ENCODE results near the gene BCAP31. TPM values are rescaled to one million over a fixed set of nuclear protein-coding genes. Genes with fewer than 3 reads are reported as not detected.
A peak's percentile ranks its signal among the peaks of the same experiment; 100 is the strongest.
"Not testable (repeated sequence)": the region's sequence is repeated elsewhere in the genome, so short reads cannot be mapped to it uniquely, and the experiment has no call there.

BCAP31 gene
- total RNA-seq, 1 donor from 2014 or later: 144 TPM

GRCh38 chrX:153734871-153735270, 10.7 kb upstream of the BCAP31 start:
- Mint-ChIP-seq H3K4me1 (ENCODE audit: low read depth) (no peaks in the 10 kb centered on the region), H3K4me3 (ENCODE audit: unreplicated experiment) (no peak overlapping the region), H3K9me3 (ENCODE audit: low read depth) (peaks cover 20% of the 10 kb centered on the region), H3K27me3 (ENCODE audit: low read depth) (no peaks in the 10 kb centered on the region), H3K27ac (ENCODE audit: unreplicated experiment) (no peak overlapping the region), H3K36me3 (ENCODE audit: low read depth) (peaks cover 15% of the 10 kb centered on the region)
- no peak for DNase-seq (ENCODE audit: low spot score)
- TF ChIP-seq, protein P1, sequence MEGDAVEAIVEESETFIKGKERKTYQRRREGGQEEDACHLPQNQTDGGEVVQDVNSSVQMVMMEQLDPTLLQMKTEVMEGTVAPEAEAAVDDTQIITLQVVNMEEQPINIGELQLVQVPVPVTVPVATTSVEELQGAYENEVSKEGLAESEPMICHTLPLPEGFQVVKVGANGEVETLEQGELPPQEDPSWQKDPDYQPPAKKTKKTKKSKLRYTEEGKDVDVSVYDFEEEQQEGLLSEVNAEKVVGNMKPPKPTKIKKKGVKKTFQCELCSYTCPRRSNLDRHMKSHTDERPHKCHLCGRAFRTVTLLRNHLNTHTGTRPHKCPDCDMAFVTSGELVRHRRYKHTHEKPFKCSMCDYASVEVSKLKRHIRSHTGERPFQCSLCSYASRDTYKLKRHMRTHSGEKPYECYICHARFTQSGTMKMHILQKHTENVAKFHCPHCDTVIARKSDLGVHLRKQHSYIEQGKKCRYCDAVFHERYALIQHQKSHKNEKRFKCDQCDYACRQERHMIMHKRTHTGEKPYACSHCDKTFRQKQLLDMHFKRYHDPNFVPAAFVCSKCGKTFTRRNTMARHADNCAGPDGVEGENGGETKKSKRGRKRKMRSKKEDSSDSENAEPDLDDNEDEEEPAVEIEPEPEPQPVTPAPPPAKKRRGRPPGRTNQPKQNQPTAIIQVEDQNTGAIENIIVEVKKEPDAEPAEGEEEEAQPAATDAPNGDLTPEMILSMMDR (IDR thresholded peaks at IDR 0.05): no peak

GRCh38 chrX:153733651-153734240, 9.6 kb upstream of the BCAP31 start:
- H3K27ac Mint-ChIP-seq (ENCODE audit: unreplicated experiment): no peak overlapping the region
- no peaks in the 10 kb centered on the region for H3K27me3 Mint-ChIP-seq (ENCODE audit: low read depth)
- H3K4me1 Mint-ChIP-seq (ENCODE audit: low read depth): no peaks in the 10 kb centered on the region
- H3K36me3 Mint-ChIP-seq (ENCODE audit: low read depth): peaks cover 19% of the 10 kb centered on the region
- TF ChIP-seq, protein P1 (IDR thresholded peaks at IDR 0.05): no peak
- no peak overlapping the region for H3K4me3 Mint-ChIP-seq (ENCODE audit: unreplicated experiment)
- no peak for DNase-seq (ENCODE audit: low spot score)
- peaks cover 20% of the 10 kb centered on the region for H3K9me3 Mint-ChIP-seq (ENCODE audit: low read depth)

GRCh38 chrX:153732401-153732800, 8.2 kb upstream of the BCAP31 start:
- Mint-ChIP-seq H3K36me3 (ENCODE audit: low read depth) (peaks cover 19% of the 10 kb centered on the region), H3K27me3 (ENCODE audit: low read depth) (no peaks in the 10 kb centered on the region), H3K4me3 (ENCODE audit: unreplicated experiment) (no peak overlapping the region), H3K27ac (ENCODE audit: unreplicated experiment) (no peak overlapping the region), H3K4me1 (ENCODE audit: low read depth) (peaks cover 6% of the 10 kb centered on the region), H3K9me3 (ENCODE audit: low read depth) (peaks cover 20% of the 10 kb centered on the region)
- TF ChIP-seq, protein P1 (IDR thresholded peaks at IDR 0.05): no peak
- no peak for DNase-seq (ENCODE audit: low spot score)

GRCh38 chrX:153731845-153732215, 7.6 kb upstream of the BCAP31 start:
- Mint-ChIP-seq H3K9me3 (ENCODE audit: low read depth) (peaks cover 20% of the 10 kb centered on the region), H3K4me1 (ENCODE audit: low read depth) (peaks cover 11% of the 10 kb centered on the region), H3K4me3 (ENCODE audit: unreplicated experiment) (no peak overlapping the region), H3K36me3 (ENCODE audit: low read depth) (peaks cover 19% of the 10 kb centered on the region), H3K27me3 (ENCODE audit: low read depth) (no peaks in the 10 kb centered on the region), H3K27ac (ENCODE audit: unreplicated experiment) (no peak overlapping the region)
- DNase-seq (ENCODE audit: low spot score): no peak
- TF ChIP-seq, protein P1 (IDR thresholded peaks at IDR 0.05): no peak

- peaks cover 16% of the 10 kb centered on the region for H3K36me3 Mint-ChIP-seq (ENCODE audit: low read depth)
- TF ChIP-seq, protein P1 (IDR thresholded peaks at IDR 0.05): no peak
- peaks cover 20% of the 10 kb centered on the region for H3K9me3 Mint-ChIP-seq (ENCODE audit: low read depth)
- no peak for DNase-seq (ENCODE audit: low spot score)
- peaks cover 15% of the 10 kb centered on the region for H3K4me1 Mint-ChIP-seq (ENCODE audit: low read depth)
- H3K27ac Mint-ChIP-seq (ENCODE audit: unreplicated experiment): no peak overlapping the region
- no peaks in the 10 kb centered on the region for H3K27me3 Mint-ChIP-seq (ENCODE audit: low read depth)
- H3K4me3 Mint-ChIP-seq (ENCODE audit: unreplicated experiment): no peak overlapping the region
These were observed 7.1 kb upstream of the BCAP31 start for GRCh38 chrX:153731117-153731844.

- not testable (repeated sequence) for H3K27me3 Mint-ChIP-seq (ENCODE audit: low read depth); H3K4me3 Mint-ChIP-seq (ENCODE audit: unreplicated experiment); H3K27ac Mint-ChIP-seq (ENCODE audit: unreplicated experiment)
- Mint-ChIP-seq H3K9me3 (ENCODE audit: low read depth) (peaks cover 20% of the 10 kb centered on the region), H3K4me1 (ENCODE audit: low read depth) (peaks cover 22% of the 10 kb centered on the region), H3K36me3 (ENCODE audit: low read depth) (peaks cover 16% of the 10 kb centered on the region)
- DNase-seq (ENCODE audit: low spot score): peak; percentile 64
These were observed 5.9 kb upstream of the BCAP31 start for GRCh38 chrX:153730115-153730514.

All from chondrocyte (in vitro differentiated cells).